Esophagus squamous epithelium (tissue), 5 donors: ENCODE measurements around the gene WBP1. TPM values are rescaled to one million over a fixed set of nuclear protein-coding genes. Genes with fewer than 3 reads are reported as not detected.

Experiments
- DNase-seq: peaks from one replicate; lab custom pipeline; 2025; lab: John Stamatoyannopoulos, UW
- H3K27ac ChIP-seq, 4 donors: fragments of 200-600 bp; sonication (generic); one replicate each; pipeline ENCODE4 v1.5.1; 2016 to 2019; ENCODE audit warnings: mild to moderate bottlenecking in 1 of 4
- H3K27me3 ChIP-seq, 4 donors: fragments of 200-600 bp; sonication (generic); 1 replicate in 3 of 4; 2 replicates in 1 of 4; pipeline versions ENCODE4 v1.5.1 to v1.6.0; 2017 to 2021; ENCODE audit warnings: antibody characterized with exemption in 1 of 4
- H3K36me3 ChIP-seq, 3 donors: fragments of 200-600 bp; sonication (generic); one replicate each; pipeline ENCODE4 v1.5.1; 2016 to 2019
- H3K4me1 ChIP-seq, 3 donors: fragments of 200-600 bp; sonication (generic); one replicate each; pipeline ENCODE4 v1.5.1; 2017 to 2019
- H3K4me3 ChIP-seq, 4 donors: fragments of 200-600 bp; sonication (generic); 1 replicate in 3 of 4; 2 replicates in 1 of 4; pipeline ENCODE4 v1.5.1; 2016 to 2019; ENCODE audit warnings: mild to moderate bottlenecking in 2 of 4, moderate library complexity in 1 of 4
- H3K9me3 ChIP-seq, 3 donors: fragments of 200-600 bp; sonication (generic); one replicate each; pipeline ENCODE4 v1.5.1; 2016 to 2019
- CTCF ChIP-seq, 6 experiments: fragments of 450-650 bp in 4 of 6; fragments of 200-600 bp in 2 of 6; sonication (generic) in 2 of 6; IDR thresholded peaks; one replicate each; pipeline ENCODE4 v1.5.1; 2016 to 2019; ENCODE audit warnings: antibody characterized with exemption in 6 of 6, mild to moderate bottlenecking in 4 of 6, moderate library complexity in 4 of 6
- POLR2A ChIP-seq, 4 donors: fragments of 450-650 bp; IDR thresholded peaks; one replicate each; pipeline ENCODE4 v1.6.1; 2017; ENCODE audit warnings: antibody characterized with exemption in 4 of 4, mild to moderate bottlenecking in 4 of 4, moderate library complexity in 3 of 4
- WGBS, 2 donors: methylation state at CpG; one replicate each; pipeline ENCODE4 v1.1.5; 2018; 5-methylcytosine and 5-hydroxymethylcytosine counted together
- intact Hi-C: fragments of 100-400 bp; cut with DNase I; formaldehyde crosslinking; loops from one replicate; pipeline ENCODE4 v1.15.0; 2022
- total RNA-seq, 4 donors: library from RNA; depleted of rRNA; stranded (reverse); fragments of >200 nt; gene quantifications; one replicate each; pipeline ENCODE4 v1.1.0, GENCODE V29; 2016
- donor health status: DM: yes; HTN: yes; CAD: no.

Gene WBP1
- total RNA-seq, 4 donors from 2014 or later: 14.2 to 34.1 (median 25.3) TPM

GRCh38 chr2:74504591-74504990, 46.4 kb downstream of the WBP1 start:
- intact Hi-C loops: no loop called here
- TF ChIP-seq POLR2A (IDR thresholded peaks at IDR 0.05) (no peak), CTCF (IDR thresholded peaks at IDR 0.05) (no peak)
- Histone ChIP-seq H3K4me3 (no peak overlapping the region), H3K27me3 (peaks cover 2 to 56% (median 4%) of the 10 kb centered on the region in 4 donors), H3K36me3 (peaks cover 0 to 23% (median 9%) of the 10 kb centered on the region in 3 donors), H3K9me3 (no peaks in the 10 kb centered on the region), H3K27ac (no peak overlapping the region), H3K4me1 (peaks cover 33 to 66% (median 39%) of the 10 kb centered on the region in 3 donors)
- 90% methylated on average over 2 to 3 of the region's 3 CpGs for WGBS, 2 donors
- no peak for DNase-seq

- intact Hi-C loops: no loop called here
- 90 to 92% methylated on average over 12 to 13 of the region's 14 CpGs for WGBS, 2 donors
- Histone ChIP-seq H3K36me3 (peaks cover 0 to 23% (median 9%) of the 10 kb centered on the region in 3 donors), H3K9me3 (no peaks in the 10 kb centered on the region), H3K4me1 (peaks cover 32 to 61% (median 37%) of the 10 kb centered on the region in 3 donors), H3K4me3 (peak overlapping the region in 2 of 4 donors; percentile 69 to 86), H3K27me3 (peaks cover 0 to 56% (median 0%) of the 10 kb centered on the region in 4 donors), H3K27ac (no peak overlapping the region)
- DNase-seq: no peak
- TF ChIP-seq POLR2A (IDR thresholded peaks at IDR 0.05): no peak
These were observed 47.4 kb downstream of the WBP1 start for GRCh38 chr2:74505448-74506246.

GRCh38 chr2:74507145-74507925, 49.1 kb downstream of the WBP1 start, which contains the start of gene PCGF1:
TSS of gene PCGF1 (minus strand) at chr2:74507695. CDS start at chr2:74507668, 27 bp downstream.
- peak within 1 kb of the TSS; percentile 56 to 86 (median 72) for H3K4me3 ChIP-seq
- peaks cover 0 to 56% (median 9%) of the 10 kb centered on the region in 4 donors for H3K27me3 ChIP-seq
- H3K27ac ChIP-seq: peak within 1 kb of the TSS; percentile 96 to 99 (median 97)
- no peaks in the 10 kb centered on the region for H3K9me3 ChIP-seq
- TF ChIP-seq CTCF (IDR thresholded peaks at IDR 0.05) (peak in 5 of 6 experiments; percentile 8 to 38 (median 20)), POLR2A (IDR thresholded peaks at IDR 0.05) (peak in 3 of 4 donors; percentile 25 to 55 (median 30))
- DNase-seq: peak; percentile 89
- peaks cover 0 to 23% (median 9%) of the 10 kb centered on the region in 3 donors for H3K36me3 ChIP-seq
- 1% methylated on average over 32 to 37 of the region's 56 CpGs for WGBS, 2 donors
- intact Hi-C loops: no loop called here
- peaks cover 26 to 56% (median 33%) of the 10 kb centered on the region in 3 donors for H3K4me1 ChIP-seq

GRCh38 chr2:74507926-74508520, 49.8 kb downstream of the WBP1 start:
- Histone ChIP-seq H3K4me1 (peaks cover 26 to 50% (median 28%) of the 10 kb centered on the region in 3 donors), H3K36me3 (peaks cover 0 to 23% (median 9%) of the 10 kb centered on the region in 3 donors), H3K27me3 (peaks cover 5 to 56% (median 14%) of the 10 kb centered on the region in 4 donors), H3K4me3 (peak overlapping the region; percentile 56 to 86 (median 72)), H3K27ac (peak overlapping the region; percentile 96 to 99 (median 97)), H3K9me3 (no peaks in the 10 kb centered on the region)
- no peak for DNase-seq
- TF ChIP-seq CTCF (IDR thresholded peaks at IDR 0.05) (no peak), POLR2A (IDR thresholded peaks at IDR 0.05) (no peak)
- WGBS, 2 donors: 15 to 38% methylated on average over 9 to 20 of the region's 38 CpGs
- intact Hi-C loops: no loop called here

GRCh38 chr2:74510272-74510671, 52.0 kb downstream of the WBP1 start:
- no peak for DNase-seq
- H3K27me3 ChIP-seq: peaks cover 27 to 70% (median 36%) of the 10 kb centered on the region in 4 donors

More at GRCh38 chr2:74510272-74510671, 52.0 kb downstream of the WBP1 start:
- H3K36me3 ChIP-seq: peaks cover 0 to 12% (median 9%) of the 10 kb centered on the region in 3 donors
- no peaks in the 10 kb centered on the region for H3K9me3 ChIP-seq
- H3K27ac ChIP-seq: no peak overlapping the region
- H3K4me3 ChIP-seq: no peak overlapping the region
- peaks cover 35 to 50% (median 37%) of the 10 kb centered on the region in 3 donors for H3K4me1 ChIP-seq
- intact Hi-C loops: no loop called here
- WGBS, 2 donors: 74 to 81% methylated on average over 4 of the region's 4 CpGs
- TF ChIP-seq POLR2A (IDR thresholded peaks at IDR 0.05) (no peak), CTCF (IDR thresholded peaks at IDR 0.05) (no peak)
